HG03565 (cell line): Measurements from ENCODE around the gene CNPY4.

Experiments used
- ATAC-seq: cut with Tn5 transposase; IDR thresholded peaks from one replicate; pipeline ENCODE4 v1.9.1; 2021; ENCODE audit warnings: mild to moderate bottlenecking, moderate library complexity; ENCODE audit not compliant: unreplicated experiment

The CNPY4 gene

DNA sequence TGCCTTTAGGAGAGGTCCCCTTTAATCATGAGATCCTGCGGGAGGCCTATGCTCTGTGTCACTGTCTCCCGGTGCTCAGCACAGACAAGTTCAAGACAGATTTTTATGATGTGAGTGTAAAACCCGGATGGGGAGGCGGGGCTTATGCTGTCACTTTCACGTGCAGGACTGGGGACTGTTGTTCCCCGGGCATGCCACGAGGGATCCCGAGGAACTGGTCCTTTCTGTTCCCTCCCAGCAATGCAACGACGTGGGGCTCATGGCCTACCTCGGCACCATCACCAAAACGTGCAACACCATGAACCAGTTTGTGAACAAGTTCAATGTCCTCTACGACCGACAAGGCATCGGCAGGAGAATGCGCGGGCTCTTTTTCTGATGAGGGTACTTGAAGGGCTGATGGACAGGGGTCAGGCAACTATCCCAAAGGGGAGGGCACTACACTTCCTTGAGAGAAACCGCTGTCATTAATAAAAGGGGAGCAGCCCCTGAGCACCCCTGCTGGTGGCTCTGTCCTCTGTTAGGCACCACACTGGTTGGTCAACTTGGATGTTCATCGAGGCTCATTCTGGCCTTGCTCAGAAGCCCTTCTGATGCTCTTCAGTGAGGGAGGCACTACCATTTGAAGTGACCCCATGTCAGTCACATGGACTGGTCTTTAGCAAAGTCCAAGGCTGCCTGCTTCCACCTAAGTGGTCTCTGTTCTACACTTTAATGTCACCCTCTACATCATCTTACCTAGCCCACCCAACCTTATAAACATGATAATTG lies 27.8 kb upstream of the CNPY4 start:
- no peak for ATAC-seq

DNA sequence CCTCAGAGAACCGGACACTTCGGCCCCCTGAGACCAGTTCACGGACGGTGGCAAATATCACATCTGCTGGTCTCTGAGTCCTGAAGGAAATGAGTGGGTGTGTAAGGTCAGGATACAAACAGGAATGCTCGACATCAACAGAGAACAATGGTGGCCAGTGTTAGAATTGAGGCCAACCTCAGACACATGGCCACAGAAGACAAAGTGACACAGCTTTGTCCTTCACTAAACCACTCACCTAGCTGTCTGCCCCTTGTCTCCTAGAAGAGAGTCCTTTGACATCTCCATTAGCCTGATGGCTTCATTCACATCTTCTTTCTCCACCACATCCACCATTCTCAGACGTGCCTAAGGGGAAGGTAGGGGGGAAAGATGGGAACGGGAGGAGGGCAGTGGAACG lies 26.4 kb upstream of the CNPY4 start:
- no peak for ATAC-seq

DNA sequence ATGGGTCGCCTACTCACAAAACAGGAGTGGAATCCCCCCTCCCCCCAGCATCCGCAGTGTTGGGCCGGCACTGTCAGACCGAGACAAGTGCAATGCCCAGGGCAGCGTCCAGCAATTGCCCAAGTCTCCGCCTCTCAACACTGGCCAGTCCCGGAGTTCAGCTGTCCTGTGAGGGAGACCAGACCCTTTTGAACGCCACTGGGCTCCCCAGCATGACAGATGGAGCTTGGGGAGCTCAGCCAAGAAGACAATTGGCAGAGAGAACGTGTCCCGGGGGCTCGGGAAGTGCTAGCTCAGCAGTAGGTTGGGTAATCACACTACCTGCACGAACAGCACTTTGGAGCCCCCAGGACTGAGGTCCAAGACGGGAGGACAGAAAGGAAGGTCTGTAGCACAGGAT lies 25.9 kb upstream of the CNPY4 start:
- ATAC-seq: no peak

DNA sequence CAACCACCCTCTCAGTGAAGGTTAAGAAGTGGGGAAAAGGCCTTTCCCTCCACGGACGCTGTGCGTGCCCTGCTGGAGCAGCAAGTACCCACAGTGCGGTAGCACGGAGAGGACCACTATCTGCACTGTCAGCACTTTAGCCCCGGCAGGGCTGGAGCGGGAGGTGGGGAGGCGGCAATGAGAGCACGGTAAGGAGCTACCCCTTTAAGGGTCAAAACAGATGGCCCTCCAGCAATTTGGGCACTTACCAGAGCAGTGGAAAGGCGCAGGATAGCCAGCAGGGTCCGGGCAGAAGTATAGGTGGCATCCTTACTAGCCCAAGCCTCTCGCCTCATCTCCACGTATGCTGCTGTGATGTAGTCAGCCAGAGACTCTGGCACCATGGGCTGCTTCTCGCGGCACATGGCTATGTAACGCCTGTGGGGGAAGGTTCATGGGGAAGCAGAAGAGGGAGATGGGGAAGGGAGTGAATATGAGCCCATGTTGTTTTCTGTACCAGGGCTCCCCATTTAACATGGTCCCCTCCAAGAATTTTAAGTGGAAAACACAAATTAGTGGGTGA lies 25.4 kb upstream of the CNPY4 start:
- ATAC-seq: no peak

DNA sequence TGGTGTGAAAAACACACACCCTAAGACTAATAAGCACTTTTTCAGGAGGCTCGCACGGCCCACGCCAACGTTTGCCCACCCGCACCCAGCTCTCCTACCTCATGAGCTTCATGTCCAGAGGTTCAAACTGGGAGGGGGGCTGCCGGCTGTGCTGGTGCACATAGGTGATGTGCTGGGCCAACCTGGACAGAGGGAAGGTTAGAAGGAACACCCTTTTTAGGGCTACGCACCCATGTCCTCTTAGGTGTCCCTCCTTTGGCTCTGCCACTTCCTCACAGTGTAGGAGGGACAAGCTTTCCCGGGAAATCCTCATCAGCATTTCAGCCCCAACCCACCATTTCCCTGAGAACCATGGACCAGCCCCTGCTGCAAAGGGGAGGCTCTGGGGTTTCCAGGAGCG lies 24.1 kb upstream of the CNPY4 start:
- no peak for ATAC-seq

DNA sequence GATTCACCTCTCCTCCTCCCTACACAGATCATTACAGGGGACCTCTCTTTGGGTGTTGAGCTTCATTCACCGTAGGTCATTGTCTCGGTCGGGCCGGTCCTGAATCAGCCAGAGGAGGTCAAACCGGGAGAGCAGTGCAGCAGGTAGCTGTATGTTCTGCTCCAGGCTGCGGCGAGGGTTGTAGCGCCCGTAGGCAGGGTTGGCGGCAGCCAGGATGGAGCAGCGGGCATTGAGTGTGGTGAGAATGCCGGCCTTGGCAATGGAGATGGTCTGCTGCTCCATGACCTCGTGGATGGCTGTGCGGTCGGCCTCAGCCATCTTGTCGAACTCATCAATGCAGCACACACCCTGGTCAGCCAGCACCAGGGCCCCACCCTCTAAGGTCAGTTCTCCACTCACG lies 23.7 kb upstream of the CNPY4 start:
- no peak for ATAC-seq

DNA sequence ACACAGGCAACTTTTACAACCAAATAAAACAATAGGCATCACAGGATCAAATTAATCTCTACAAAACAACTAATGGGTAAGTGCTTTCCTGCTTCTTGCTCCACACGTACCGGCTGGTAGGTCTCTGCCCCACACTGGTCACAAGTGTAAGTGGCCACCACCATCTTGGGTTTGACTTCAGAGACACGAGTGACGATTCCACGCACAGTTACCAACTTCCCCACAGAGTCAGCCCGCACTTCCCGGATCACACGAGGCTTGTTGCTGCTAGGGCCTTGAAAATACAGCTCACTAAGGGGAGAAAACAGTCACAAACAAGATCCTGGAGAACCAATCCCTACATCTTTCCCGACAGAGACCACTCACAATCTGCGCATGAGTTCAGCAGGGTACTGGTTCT lies 20.5 kb upstream of the CNPY4 start:
- no peak for ATAC-seq

DNA sequence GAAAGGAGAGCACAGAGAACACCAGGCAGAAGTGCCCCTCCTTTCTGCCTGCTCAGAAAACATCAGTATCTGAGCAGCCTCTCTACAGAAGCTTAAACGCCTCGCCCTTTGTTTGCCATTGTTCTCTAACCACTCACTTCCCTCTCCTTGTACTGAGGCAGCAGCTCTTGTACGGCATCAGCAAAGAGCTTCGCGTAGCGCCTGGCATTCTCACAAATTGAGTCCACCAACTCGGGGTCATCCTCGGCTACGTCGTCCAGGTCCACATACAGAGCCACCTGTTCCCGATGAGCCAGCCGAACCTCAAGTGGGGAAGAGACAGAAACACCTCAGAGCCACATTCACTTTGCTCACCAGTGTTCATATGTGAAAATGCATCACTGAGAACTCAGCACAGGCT lies 20.0 kb upstream of the CNPY4 start:
- ATAC-seq: no peak

DNA sequence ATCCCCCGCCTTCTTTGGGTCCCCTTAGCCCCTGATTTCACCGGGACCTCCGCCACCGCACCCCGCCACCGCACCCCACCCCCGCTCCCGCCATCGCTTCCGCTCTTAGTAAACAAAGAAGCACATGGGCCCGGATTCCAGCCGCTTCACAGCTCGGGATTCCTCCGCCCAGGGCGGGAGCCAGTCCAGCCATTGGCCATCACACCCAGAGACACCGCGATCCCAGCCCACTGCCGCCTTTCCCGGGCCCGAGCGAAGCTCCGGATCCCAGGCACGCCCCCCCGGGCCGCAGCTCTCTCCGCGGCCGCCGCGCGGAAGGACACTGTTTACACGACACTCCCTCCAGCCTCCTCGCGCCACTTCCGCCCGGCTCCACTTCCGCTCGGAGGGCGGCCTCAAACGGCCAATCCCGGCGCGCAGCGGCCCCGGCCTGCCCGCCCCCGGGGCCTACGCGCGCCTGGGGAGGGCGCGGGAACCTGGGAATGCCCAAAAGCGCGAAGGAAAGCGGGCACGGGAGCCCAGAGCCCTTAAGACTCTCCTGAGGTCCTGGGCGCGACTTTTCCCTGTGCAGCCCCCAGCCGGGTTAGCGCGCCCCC lies 18.9 kb upstream of the CNPY4 start:
- peak; percentile 55 for ATAC-seq

DNA sequence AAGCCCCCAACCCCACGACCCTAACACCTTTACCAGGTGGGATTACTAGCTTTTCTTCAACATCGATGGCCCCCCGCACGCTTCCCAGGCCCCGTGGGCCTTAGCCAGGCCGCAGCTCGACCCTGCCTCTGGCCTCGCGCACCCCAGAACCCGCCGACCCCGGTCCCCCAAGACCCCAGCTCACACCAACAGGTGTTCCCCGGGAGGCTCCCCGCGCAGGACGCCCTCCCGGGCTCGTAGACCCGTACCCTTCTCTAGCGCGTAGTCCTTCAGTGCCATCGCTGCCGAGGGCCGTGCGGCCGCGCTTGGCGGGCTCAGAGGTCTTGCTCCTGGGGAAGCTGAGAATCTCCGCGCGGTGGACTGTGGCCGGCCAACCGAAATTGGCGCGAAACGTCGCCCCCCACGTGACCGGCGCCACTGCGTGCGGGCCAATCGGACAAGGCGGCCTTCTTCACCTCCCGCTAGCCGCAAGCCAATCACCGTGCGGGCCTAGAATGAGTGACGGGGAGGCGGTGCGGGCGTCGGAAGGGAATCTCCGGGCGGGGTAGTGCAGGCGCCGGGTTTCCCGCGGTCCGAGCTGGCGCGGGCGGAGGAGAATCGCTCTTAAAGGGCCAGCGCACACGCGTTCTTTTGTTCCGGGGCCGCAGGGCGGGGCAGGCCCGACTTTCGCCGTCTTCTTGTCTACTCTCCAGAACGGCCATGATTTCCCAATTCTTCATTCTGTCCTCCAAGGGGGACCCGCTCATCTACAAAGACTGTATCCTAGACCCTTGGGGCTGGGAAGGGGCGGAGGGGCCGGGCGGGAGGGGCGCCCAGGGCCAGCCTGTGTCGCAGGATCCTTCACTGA lies 18.2 kb upstream of the CNPY4 start, which contains the start of the genes AP4M1 and MCM7:
TSS of gene AP4M1 (plus strand) at position 628 of the 847 bp plus-strand sequence. CDS start at position 700, 72 bp downstream.
TSS of gene MCM7 (minus strand) at position 382 of the 847 bp plus-strand sequence. CDS start at position 279, 103 bp downstream.
- ATAC-seq: peak; percentile 65

DNA sequence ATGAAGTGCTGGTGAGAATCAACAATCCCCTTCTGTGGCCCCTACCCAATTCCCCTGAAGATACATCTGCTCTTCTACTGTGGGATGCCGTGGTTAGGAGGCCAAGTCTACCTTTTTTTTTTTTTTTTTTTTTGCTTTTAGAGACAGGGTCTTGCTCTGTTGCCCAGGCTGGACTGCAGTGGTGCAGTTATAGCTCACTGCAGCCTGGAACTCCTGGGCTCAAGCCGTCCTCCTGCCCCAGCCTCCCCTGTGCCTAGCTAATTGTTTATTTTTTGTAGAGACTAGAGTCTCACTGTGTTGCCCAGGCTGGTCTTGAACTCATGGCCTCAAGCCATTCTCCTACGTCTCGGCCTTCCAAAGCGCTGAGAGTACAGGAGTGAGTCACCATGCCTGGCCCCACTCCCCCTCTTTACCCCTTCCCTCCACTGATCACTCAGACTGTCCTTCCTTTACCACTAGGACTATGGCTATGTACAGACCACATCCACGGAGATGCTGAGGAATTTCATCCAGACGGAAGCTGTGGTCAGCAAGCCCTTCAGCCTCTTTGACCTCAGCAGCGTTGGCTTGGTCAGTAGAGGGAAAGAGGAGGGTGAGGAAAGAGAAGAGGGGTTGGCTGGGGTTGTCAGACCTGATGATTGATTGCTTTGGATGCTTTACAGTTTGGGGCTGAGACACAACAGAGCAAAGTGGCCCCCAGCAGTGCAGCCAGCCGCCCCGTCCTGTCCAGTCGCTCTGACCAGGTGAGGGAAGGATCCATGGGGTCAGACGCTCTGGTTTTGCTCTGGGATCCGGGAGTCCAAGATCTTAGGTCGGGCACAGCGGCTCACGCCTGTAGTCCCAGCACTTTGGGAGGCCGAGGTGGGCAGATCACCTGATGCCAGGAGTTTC lies 16.2 kb upstream of the CNPY4 start:
- ATAC-seq: no peak

DNA sequence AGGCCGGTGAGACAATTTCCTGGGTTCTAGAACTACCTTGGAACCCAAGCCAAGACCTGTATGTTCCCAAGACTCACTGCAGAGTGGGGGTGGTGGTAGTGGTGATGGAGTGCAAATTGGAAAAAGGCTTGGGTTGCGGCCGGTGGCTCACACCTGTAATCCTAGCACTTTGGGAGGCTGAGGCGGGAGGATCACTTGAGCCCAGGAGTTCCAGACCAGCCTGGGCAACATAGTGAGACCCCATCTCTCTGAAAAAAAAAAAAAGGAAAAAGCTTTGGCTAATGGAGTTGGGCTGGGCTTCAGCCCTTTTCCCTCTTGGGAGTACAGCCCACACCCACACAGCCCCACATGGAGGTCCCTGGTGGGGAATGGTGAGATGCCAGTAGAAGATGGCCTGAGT lies 13.9 kb upstream of the CNPY4 start:
- no peak for ATAC-seq

DNA sequence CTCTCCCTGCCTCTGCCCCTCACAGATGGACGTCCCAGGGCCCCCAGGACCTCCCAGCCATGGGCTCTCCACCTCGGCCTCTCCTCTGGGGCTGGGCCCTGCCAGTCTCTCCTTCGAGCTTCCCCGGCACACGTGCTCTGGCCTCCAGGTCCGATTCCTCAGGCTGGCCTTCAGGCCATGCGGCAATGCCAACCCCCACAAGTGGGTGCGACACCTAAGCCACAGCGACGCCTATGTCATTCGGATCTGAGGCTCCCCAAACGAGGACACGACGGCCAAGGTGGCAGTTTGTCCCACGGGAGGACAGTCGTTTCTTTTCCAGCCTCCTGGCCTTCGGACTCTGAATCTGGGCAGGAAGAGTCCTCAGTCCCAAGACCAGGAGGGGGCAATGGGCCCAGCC lies 12.8 kb upstream of the CNPY4 start:
- ATAC-seq: no peak

DNA sequence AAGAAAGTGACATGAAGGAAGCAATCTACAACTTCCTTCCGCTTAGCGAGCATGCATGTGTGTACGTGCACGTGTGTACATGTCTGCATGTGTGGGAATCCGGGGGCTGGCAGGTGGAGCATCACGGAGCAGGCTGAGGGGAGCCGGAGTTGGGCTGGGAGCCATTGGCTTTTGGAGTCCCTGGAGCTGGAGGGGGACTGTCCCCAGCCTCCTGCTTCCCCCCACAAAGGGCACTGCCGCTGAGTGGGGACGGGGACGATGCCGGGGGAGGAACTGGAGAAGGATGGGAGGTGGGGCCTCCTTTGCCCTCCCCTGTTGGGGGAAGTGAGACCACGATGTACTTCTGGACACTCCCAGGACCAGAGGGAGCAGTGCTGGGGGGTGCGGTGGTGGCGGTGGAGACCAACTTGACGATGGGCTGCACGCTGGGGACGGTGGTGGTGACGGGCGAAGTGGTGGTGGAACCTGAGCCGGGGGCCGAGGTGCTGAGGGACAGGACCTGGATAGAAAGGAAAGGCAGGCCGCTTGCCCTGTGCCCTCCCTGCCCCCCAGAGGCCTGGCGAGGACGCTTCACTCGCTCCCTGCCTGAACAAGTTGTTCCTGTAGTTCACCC lies 12.2 kb upstream of the CNPY4 start:
- no peak for ATAC-seq

DNA sequence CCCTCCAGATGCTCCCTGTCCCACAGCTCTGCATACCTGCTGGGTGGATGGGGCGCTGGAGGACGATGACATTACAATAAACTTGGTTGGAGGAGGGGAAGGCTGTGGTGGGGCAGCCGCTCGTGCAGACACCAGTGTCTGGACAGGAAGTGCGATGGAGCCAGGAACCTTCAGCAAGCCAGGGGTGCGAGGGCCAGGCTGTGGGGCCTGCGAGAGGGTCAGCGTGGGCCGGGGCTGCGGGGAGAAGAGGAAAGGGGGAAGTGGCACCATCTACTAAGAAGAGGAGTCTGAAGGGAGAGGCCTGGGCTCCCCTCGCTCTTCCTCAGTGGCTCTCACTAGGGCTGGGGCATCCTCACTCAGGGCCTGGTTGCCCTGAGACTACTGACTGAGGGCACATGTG lies 11.5 kb upstream of the CNPY4 start:
- ATAC-seq: no peak

DNA sequence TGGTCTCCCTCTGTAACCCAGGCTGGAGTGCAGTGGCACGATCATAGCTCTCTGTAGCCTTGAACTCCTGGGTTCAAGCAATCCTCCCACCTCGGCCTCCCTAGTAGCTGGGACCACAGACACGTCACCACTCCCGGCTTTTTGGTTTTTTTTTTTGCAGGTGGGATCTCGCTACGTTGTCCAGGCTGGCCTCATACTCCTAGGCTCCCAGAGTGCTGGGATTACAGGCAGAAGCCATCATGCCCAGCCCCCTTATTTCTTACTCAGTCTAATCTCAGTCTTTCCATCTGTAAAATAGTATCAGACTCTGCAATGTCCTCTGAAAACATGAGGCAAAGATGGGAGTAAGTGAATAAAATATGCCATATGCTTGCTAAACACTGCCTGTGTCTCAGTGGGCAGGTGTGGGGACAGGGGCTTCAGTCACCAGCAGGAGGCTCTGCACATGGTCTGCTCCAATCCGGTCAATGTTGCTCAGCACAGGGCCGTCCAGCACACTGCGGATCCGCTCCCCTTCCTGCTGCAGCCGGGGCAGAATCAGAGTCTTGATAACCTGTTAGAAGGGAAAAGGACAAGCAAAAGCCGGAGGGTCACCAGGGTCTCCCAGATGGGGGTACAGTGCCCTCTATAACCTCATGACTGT lies 9.8 kb upstream of the CNPY4 start:
- ATAC-seq: no peak

DNA sequence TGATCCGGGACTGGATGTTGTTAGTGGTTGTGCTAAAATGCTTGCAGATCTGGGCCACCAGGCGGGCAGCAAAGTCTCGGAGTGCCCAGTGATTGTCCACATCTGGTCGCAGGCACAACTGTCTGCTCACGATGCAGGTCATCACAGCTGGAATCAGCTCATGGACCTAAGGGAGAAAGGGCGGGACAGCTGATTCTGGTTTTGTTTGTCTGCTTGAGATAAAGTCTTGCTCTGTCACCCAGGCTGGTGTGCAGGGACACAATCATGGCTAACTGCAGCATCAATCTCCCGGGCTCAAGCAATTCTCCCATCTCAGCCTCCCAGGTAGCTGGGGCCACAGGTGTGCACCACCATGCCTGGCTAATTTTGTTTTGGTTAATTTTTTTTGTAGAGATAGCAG lies 8.3 kb upstream of the CNPY4 start:
- ATAC-seq: no peak

DNA sequence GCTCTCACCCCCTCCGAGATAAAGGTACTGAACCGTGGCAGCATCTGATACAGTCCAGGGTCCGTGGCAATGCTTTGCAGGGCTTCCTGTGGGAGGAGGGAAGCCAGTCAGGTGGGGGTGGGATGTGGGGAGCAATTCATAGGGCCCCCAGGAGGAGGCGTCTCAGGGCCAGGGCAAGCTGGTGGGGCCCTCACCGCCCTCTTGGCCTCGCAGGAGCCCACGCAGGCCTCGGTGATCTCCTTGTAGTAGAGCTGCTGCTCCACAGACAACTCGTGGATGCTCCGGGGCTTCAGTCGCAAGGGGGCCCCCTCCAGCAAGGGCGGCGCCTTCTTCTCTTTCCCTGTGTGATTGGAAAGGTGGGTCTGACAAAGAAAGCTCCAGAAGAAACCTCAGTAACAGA lies 7.5 kb upstream of the CNPY4 start:
- no peak for ATAC-seq

DNA sequence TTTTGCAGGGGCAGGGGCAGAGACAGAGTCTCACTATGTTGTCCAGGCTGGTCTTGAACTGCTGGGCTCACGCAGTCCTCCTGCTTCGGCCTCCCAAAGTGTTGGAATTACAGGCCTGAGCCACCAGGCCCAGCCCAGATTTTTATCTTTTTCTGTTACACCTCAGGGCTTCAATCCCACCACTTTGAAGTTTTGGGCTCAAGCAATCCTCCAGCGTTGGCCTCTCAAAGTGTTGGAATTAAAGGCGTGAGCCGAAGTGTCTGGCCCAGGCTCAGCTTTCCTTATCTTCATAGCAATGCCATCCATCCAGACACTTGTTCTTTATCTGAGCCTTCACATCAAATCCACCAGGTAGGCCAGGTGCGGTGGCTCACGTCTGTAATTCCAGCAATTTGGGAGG lies 4.4 kb upstream of the CNPY4 start:
- ATAC-seq: no peak
